Measurements from ENCODE around the gene ZFP91.

DNA sequence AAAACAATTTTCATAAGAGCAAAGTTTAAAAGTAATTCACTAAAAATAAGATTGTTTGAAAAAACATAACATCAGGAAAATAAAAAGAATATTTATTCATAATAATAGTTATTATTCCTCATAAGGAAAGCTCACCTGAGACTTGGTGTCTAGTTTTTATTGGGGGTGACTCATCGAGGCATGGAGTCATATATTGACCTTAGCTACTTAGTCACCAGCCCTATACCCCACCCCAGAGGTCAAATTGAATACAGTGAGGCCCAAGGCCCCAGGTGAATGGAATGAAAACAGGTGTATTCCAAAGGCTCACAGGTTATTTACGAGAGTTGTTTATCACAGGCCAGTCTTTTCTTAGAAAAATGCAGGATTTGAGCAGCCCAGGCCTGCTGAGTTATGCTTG is 80.5 kb downstream of the ZFP91 start:
- TF ChIP-seq, protein P1, sequence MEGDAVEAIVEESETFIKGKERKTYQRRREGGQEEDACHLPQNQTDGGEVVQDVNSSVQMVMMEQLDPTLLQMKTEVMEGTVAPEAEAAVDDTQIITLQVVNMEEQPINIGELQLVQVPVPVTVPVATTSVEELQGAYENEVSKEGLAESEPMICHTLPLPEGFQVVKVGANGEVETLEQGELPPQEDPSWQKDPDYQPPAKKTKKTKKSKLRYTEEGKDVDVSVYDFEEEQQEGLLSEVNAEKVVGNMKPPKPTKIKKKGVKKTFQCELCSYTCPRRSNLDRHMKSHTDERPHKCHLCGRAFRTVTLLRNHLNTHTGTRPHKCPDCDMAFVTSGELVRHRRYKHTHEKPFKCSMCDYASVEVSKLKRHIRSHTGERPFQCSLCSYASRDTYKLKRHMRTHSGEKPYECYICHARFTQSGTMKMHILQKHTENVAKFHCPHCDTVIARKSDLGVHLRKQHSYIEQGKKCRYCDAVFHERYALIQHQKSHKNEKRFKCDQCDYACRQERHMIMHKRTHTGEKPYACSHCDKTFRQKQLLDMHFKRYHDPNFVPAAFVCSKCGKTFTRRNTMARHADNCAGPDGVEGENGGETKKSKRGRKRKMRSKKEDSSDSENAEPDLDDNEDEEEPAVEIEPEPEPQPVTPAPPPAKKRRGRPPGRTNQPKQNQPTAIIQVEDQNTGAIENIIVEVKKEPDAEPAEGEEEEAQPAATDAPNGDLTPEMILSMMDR (IDR thresholded peaks at IDR 0.05) = no peak
- TF ChIP-seq POLR2AphosphoS5 (IDR thresholded peaks at IDR 0.05) (no peak), EP300 (IDR thresholded peaks at IDR 0.05) (no peak)
